Stimulated activated CD8-positive, alpha-beta memory T cell treated with anti-CD3 and anti-CD28 coated beads, Interleukin-15, amount 100 ng/mL, for 1 hour (primary cell): ENCODE results near the gene ZFPM1.
"Not testable (repeated sequence)": the region's sequence is repeated elsewhere in the genome, so short reads cannot be mapped to it uniquely, and the experiment has no call there.

ENCODE experiments used
- DNase-seq: peaks from one replicate; pipeline ENCODE4 v3.0.0-alpha.2; 2020; ENCODE audit warnings: low read depth

ZFPM1 gene

GRCh38 chr16:88453217-88453531 is at the start of gene ZFPM1:
TSS of gene ZFPM1 (plus strand) at chr16:88453280. CDS start at chr16:88453639, 359 bp downstream.
- DNase-seq = no peak

GRCh38 chr16:88403794-88404581 is 49.1 kb upstream of the ZFPM1 start:
- no peak for DNase-seq

- DNase-seq = no peak
These were observed 48.3 kb upstream of the ZFPM1 start for GRCh38 chr16:88404769-88405168.

GRCh38 chr16:88405216-88406060 is 47.6 kb upstream of the ZFPM1 start:
- DNase-seq = no peak

- no peak for DNase-seq
These were observed 46.7 kb upstream of the ZFPM1 start for GRCh38 chr16:88406096-88407041.

- DNase-seq = no peak
These were observed 46.0 kb upstream of the ZFPM1 start for GRCh38 chr16:88407042-88407420.

- no peak for DNase-seq
These were observed 45.3 kb upstream of the ZFPM1 start for GRCh38 chr16:88407807-88408206.

- DNase-seq = no peak
These were observed 44.4 kb upstream of the ZFPM1 start for GRCh38 chr16:88408561-88409142.

GRCh38 chr16:88409296-88410065 is 43.6 kb upstream of the ZFPM1 start:
- no peak for DNase-seq

GRCh38 chr16:88410297-88410968 is 42.6 kb upstream of the ZFPM1 start:
- DNase-seq = not testable (repeated sequence)

GRCh38 chr16:88411951-88412576 is 41.0 kb upstream of the ZFPM1 start:
- DNase-seq = no peak

- DNase-seq = no peak
These were observed 40.3 kb upstream of the ZFPM1 start for GRCh38 chr16:88412766-88413165.

GRCh38 chr16:88413231-88413630 is 39.8 kb upstream of the ZFPM1 start:
- DNase-seq = no peak

- no peak for DNase-seq
These were observed 39.4 kb upstream of the ZFPM1 start for GRCh38 chr16:88413631-88414030.

- no peak for DNase-seq
These were observed 38.3 kb upstream of the ZFPM1 start for GRCh38 chr16:88414521-88415380.

GRCh38 chr16:88415381-88415705 is 37.7 kb upstream of the ZFPM1 start:
- no peak for DNase-seq

- no peak for DNase-seq
These were observed 37.3 kb upstream of the ZFPM1 start for GRCh38 chr16:88415713-88416323.

- DNase-seq = no peak
These were observed 36.4 kb upstream of the ZFPM1 start for GRCh38 chr16:88416686-88417085.
